ENCODE measurements around the gene NSMCE1.
"Not testable (repeated sequence)": the region's sequence is repeated elsewhere in the genome, so short reads cannot be mapped to it uniquely, and the experiment has no call there.

Gene NSMCE1

GRCh38 chr16:27293343-27293742 is 24.8 kb upstream of the NSMCE1 start:
- TF ChIP-seq CTCF (IDR thresholded peaks at IDR 0.05) = no peak
- H3K36me3 ChIP-seq (ENCODE audit: control insufficient read depth, insufficient read depth, low read length) = no peaks in the 10 kb centered on the region
- H3K27me3 ChIP-seq (ENCODE audit: control insufficient read depth, insufficient read depth, low read length) = no peaks in the 10 kb centered on the region
- H3K9ac ChIP-seq = no peak overlapping the region
- H2AFZ ChIP-seq = no peak overlapping the region
- H3K9me3 ChIP-seq (ENCODE audit: control insufficient read depth, low read length) = no peaks in the 10 kb centered on the region
- no peaks in the 10 kb centered on the region for H3K4me1 ChIP-seq
- H3K27ac ChIP-seq = no peak overlapping the region
- no peaks in the 10 kb centered on the region for H3K79me2 ChIP-seq
- no peak overlapping the region for H3K4me2 ChIP-seq (ENCODE audit: low read length)
- no peak overlapping the region for H3K4me3 ChIP-seq (ENCODE audit: low read depth, low read length)

GRCh38 chr16:27291722-27292240 is 23.2 kb upstream of the NSMCE1 start:
- H3K9ac ChIP-seq = no peak overlapping the region
- no peak overlapping the region for H2AFZ ChIP-seq
- no peaks in the 10 kb centered on the region for H3K4me1 ChIP-seq
- H3K4me3 ChIP-seq (ENCODE audit: low read depth, low read length) = no peak overlapping the region
- no peaks in the 10 kb centered on the region for H3K9me3 ChIP-seq (ENCODE audit: control insufficient read depth, low read length)
- H3K27me3 ChIP-seq (ENCODE audit: control insufficient read depth, insufficient read depth, low read length) = no peaks in the 10 kb centered on the region
- H3K4me2 ChIP-seq (ENCODE audit: low read length) = no peak overlapping the region
- no peak for TF ChIP-seq CTCF (IDR thresholded peaks at IDR 0.05)
- H3K36me3 ChIP-seq (ENCODE audit: control insufficient read depth, insufficient read depth, low read length) = no peaks in the 10 kb centered on the region
- H3K27ac ChIP-seq = no peak overlapping the region
- no peaks in the 10 kb centered on the region for H3K79me2 ChIP-seq

GRCh38 chr16:27291106-27291505 is 22.5 kb upstream of the NSMCE1 start:
- no peak for TF ChIP-seq CTCF (IDR thresholded peaks at IDR 0.05)
- Histone ChIP-seq H3K4me3 (ENCODE audit: low read depth, low read length) (no peak overlapping the region), H3K9me3 (ENCODE audit: control insufficient read depth, low read length) (no peaks in the 10 kb centered on the region), H3K27me3 (ENCODE audit: control insufficient read depth, insufficient read depth, low read length) (no peaks in the 10 kb centered on the region), H3K27ac (no peak overlapping the region), H3K9ac (no peak overlapping the region), H3K79me2 (no peaks in the 10 kb centered on the region), H3K4me2 (ENCODE audit: low read length) (no peak overlapping the region), H3K36me3 (ENCODE audit: control insufficient read depth, insufficient read depth, low read length) (no peaks in the 10 kb centered on the region), H3K4me1 (no peaks in the 10 kb centered on the region), H2AFZ (no peak overlapping the region)

- no peak overlapping the region for H3K9ac ChIP-seq
- H3K4me1 ChIP-seq = no peaks in the 10 kb centered on the region
- H3K4me3 ChIP-seq (ENCODE audit: low read depth, low read length) = no peak overlapping the region
- H3K4me2 ChIP-seq (ENCODE audit: low read length) = no peak overlapping the region
- H3K27ac ChIP-seq = no peak overlapping the region
- H2AFZ ChIP-seq = no peak overlapping the region
- H3K9me3 ChIP-seq (ENCODE audit: control insufficient read depth, low read length) = no peaks in the 10 kb centered on the region
- no peak for TF ChIP-seq CTCF (IDR thresholded peaks at IDR 0.05)
- no peaks in the 10 kb centered on the region for H3K27me3 ChIP-seq (ENCODE audit: control insufficient read depth, insufficient read depth, low read length)
- no peaks in the 10 kb centered on the region for H3K36me3 ChIP-seq (ENCODE audit: control insufficient read depth, insufficient read depth, low read length)
- H3K79me2 ChIP-seq = no peaks in the 10 kb centered on the region
Observed at GRCh38 chr16:27290562-27290961, 22.0 kb upstream of the NSMCE1 start.

GRCh38 chr16:27289669-27290068 is 21.1 kb upstream of the NSMCE1 start:
- H3K9ac ChIP-seq = no peak overlapping the region
- no peaks in the 10 kb centered on the region for H3K27me3 ChIP-seq (ENCODE audit: control insufficient read depth, insufficient read depth, low read length)
- TF ChIP-seq CTCF (IDR thresholded peaks at IDR 0.05) = no peak
- H3K36me3 ChIP-seq (ENCODE audit: control insufficient read depth, insufficient read depth, low read length) = no peaks in the 10 kb centered on the region
- no peak overlapping the region for H3K4me2 ChIP-seq (ENCODE audit: low read length)
- H3K9me3 ChIP-seq (ENCODE audit: control insufficient read depth, low read length) = no peaks in the 10 kb centered on the region
- no peak overlapping the region for H3K27ac ChIP-seq
- H3K4me1 ChIP-seq = no peaks in the 10 kb centered on the region
- H3K79me2 ChIP-seq = no peaks in the 10 kb centered on the region
- H3K4me3 ChIP-seq (ENCODE audit: low read depth, low read length) = no peak overlapping the region
- H2AFZ ChIP-seq = no peak overlapping the region

GRCh38 chr16:27288313-27288712 is 19.7 kb upstream of the NSMCE1 start:
- H3K79me2 ChIP-seq; H3K4me1 ChIP-seq; H3K4me2 ChIP-seq (ENCODE audit: low read length); H3K27ac ChIP-seq; H3K9ac ChIP-seq; H3K36me3 ChIP-seq (ENCODE audit: control insufficient read depth, insufficient read depth, low read length); H3K4me3 ChIP-seq (ENCODE audit: low read depth, low read length); H3K27me3 ChIP-seq (ENCODE audit: control insufficient read depth, insufficient read depth, low read length); H2AFZ ChIP-seq; H3K9me3 ChIP-seq (ENCODE audit: control insufficient read depth, low read length): not testable (repeated sequence)

All from parathyroid adenoma (tissue), 2 donors.